ENCODE results near the gene PNPLA2. TPM values are rescaled to one million over a fixed set of nuclear protein-coding genes. Genes with fewer than 3 reads are reported as not detected.

PNPLA2 gene
- total and polyA plus RNA-seq, 4 donors: 9.1 to 49.9 (median 28.5) TPM

- Histone ChIP-seq H3K4me1 (ENCODE audit: control insufficient read depth, insufficient read depth, low read length) (peaks cover 50% of the 10 kb centered on the region), H3K4me3 (ENCODE audit: low read depth, low read length) (peak overlapping the region; percentile 95), H3K27ac (ENCODE audit: low read depth, low read length) (peak overlapping the region; percentile 98), H3K36me3 (ENCODE audit: control insufficient read depth, insufficient read depth, low read length) (peaks cover 29% of the 10 kb centered on the region), H3K9me3 (ENCODE audit: control insufficient read depth, insufficient read depth, low read length) (no peaks in the 10 kb centered on the region), H3K27me3 (ENCODE audit: control insufficient read depth, insufficient read depth, low read length) (no peaks in the 10 kb centered on the region)
- WGBS (ENCODE audit: insufficient coverage): 28% methylated on average over 32 of the region's 36 CpGs
- DNase-seq (ENCODE audit: low read depth in 4 of 6, low spot score in 6 of 6): no peak
Observed at GRCh38 chr11:808427-809286, 10.1 kb upstream of the PNPLA2 start.

- H3K27ac ChIP-seq (ENCODE audit: low read depth, low read length): peak within 1 kb of the TSS; percentile 98
- peak within 1 kb of the TSS; percentile 95 for H3K4me3 ChIP-seq (ENCODE audit: low read depth, low read length)
- peaks cover 42% of the 10 kb centered on the region for H3K4me1 ChIP-seq (ENCODE audit: control insufficient read depth, insufficient read depth, low read length)
- H3K36me3 ChIP-seq (ENCODE audit: control insufficient read depth, insufficient read depth, low read length): peaks cover 28% of the 10 kb centered on the region
- DNase-seq (ENCODE audit: low read depth in 4 of 6, low spot score in 6 of 6): peak; percentile 96 to 99 (median 98)
- H3K27me3 ChIP-seq (ENCODE audit: control insufficient read depth, insufficient read depth, low read length): no peaks in the 10 kb centered on the region
- no peaks in the 10 kb centered on the region for H3K9me3 ChIP-seq (ENCODE audit: control insufficient read depth, insufficient read depth, low read length)
- WGBS (ENCODE audit: insufficient coverage): under 1% methylated on average over 78 of the region's 81 CpGs
Observed at GRCh38 chr11:809287-810039, 9.3 kb upstream of the PNPLA2 start, which contains the start of gene RPLP2. TSS of gene RPLP2 (plus strand) at chr11:809967. CDS start at chr11:810235, 268 bp downstream.

- Histone ChIP-seq H3K9me3 (ENCODE audit: control insufficient read depth, insufficient read depth, low read length) (no peaks in the 10 kb centered on the region), H3K4me3 (ENCODE audit: low read depth, low read length) (peak overlapping the region; percentile 95), H3K36me3 (ENCODE audit: control insufficient read depth, insufficient read depth, low read length) (peaks cover 33% of the 10 kb centered on the region), H3K27ac (ENCODE audit: low read depth, low read length) (no peak overlapping the region), H3K4me1 (ENCODE audit: control insufficient read depth, insufficient read depth, low read length) (peaks cover 37% of the 10 kb centered on the region), H3K27me3 (ENCODE audit: control insufficient read depth, insufficient read depth, low read length) (no peaks in the 10 kb centered on the region)
- WGBS (ENCODE audit: insufficient coverage): under 1% methylated on average over 54 of the region's 55 CpGs
- no peak for DNase-seq (ENCODE audit: low read depth in 4 of 6, low spot score in 6 of 6)
Observed at GRCh38 chr11:810040-810567, 8.6 kb upstream of the PNPLA2 start.

- no peak overlapping the region for H3K27ac ChIP-seq (ENCODE audit: low read depth, low read length)
- WGBS (ENCODE audit: insufficient coverage): 87% methylated on average over 14 of the region's 14 CpGs
- DNase-seq (ENCODE audit: low read depth in 4 of 6, low spot score in 6 of 6): no peak
Observed at GRCh38 chr11:811446-812245, 7.1 kb upstream of the PNPLA2 start.

GRCh38 chr11:812390-812789, 6.3 kb upstream of the PNPLA2 start:
- peaks cover 26% of the 10 kb centered on the region for H3K4me1 ChIP-seq (ENCODE audit: control insufficient read depth, insufficient read depth, low read length)
- H3K27ac ChIP-seq (ENCODE audit: low read depth, low read length): no peak overlapping the region
- 100% methylated on average over 3 of the region's 3 CpGs for WGBS (ENCODE audit: insufficient coverage)
- H3K4me3 ChIP-seq (ENCODE audit: low read depth, low read length): no peak overlapping the region
- peaks cover 48% of the 10 kb centered on the region for H3K36me3 ChIP-seq (ENCODE audit: control insufficient read depth, insufficient read depth, low read length)
- no peaks in the 10 kb centered on the region for H3K27me3 ChIP-seq (ENCODE audit: control insufficient read depth, insufficient read depth, low read length)
- no peak for DNase-seq (ENCODE audit: low read depth in 4 of 6, low spot score in 6 of 6)
- H3K9me3 ChIP-seq (ENCODE audit: control insufficient read depth, insufficient read depth, low read length): no peaks in the 10 kb centered on the region

More at GRCh38 chr11:811446-812245, 7.1 kb upstream of the PNPLA2 start:
- peaks cover 26% of the 10 kb centered on the region for H3K4me1 ChIP-seq (ENCODE audit: control insufficient read depth, insufficient read depth, low read length)
- no peak overlapping the region for H3K4me3 ChIP-seq (ENCODE audit: low read depth, low read length)
- H3K36me3 ChIP-seq (ENCODE audit: control insufficient read depth, insufficient read depth, low read length): peaks cover 48% of the 10 kb centered on the region
- H3K27me3 ChIP-seq (ENCODE audit: control insufficient read depth, insufficient read depth, low read length): no peaks in the 10 kb centered on the region
- no peaks in the 10 kb centered on the region for H3K9me3 ChIP-seq (ENCODE audit: control insufficient read depth, insufficient read depth, low read length)

GRCh38 chr11:813072-813455, 5.7 kb upstream of the PNPLA2 start:
- Histone ChIP-seq H3K36me3 (ENCODE audit: control insufficient read depth, insufficient read depth, low read length) (peaks cover 48% of the 10 kb centered on the region), H3K27me3 (ENCODE audit: control insufficient read depth, insufficient read depth, low read length) (no peaks in the 10 kb centered on the region), H3K4me3 (ENCODE audit: low read depth, low read length) (no peak overlapping the region), H3K9me3 (ENCODE audit: control insufficient read depth, insufficient read depth, low read length) (no peaks in the 10 kb centered on the region), H3K27ac (ENCODE audit: low read depth, low read length) (no peak overlapping the region), H3K4me1 (ENCODE audit: control insufficient read depth, insufficient read depth, low read length) (peaks cover 26% of the 10 kb centered on the region)
- 88% methylated on average over 6 of the region's 6 CpGs for WGBS (ENCODE audit: insufficient coverage)
- no peak for DNase-seq (ENCODE audit: low read depth in 4 of 6, low spot score in 6 of 6)

- Histone ChIP-seq H3K36me3 (ENCODE audit: control insufficient read depth, insufficient read depth, low read length) (peaks cover 48% of the 10 kb centered on the region), H3K27ac (ENCODE audit: low read depth, low read length) (no peak overlapping the region), H3K9me3 (ENCODE audit: control insufficient read depth, insufficient read depth, low read length) (no peaks in the 10 kb centered on the region), H3K4me3 (ENCODE audit: low read depth, low read length) (no peak overlapping the region), H3K4me1 (ENCODE audit: control insufficient read depth, insufficient read depth, low read length) (peaks cover 25% of the 10 kb centered on the region), H3K27me3 (ENCODE audit: control insufficient read depth, insufficient read depth, low read length) (no peaks in the 10 kb centered on the region)
- 86% methylated on average over 7 of the region's 9 CpGs for WGBS (ENCODE audit: insufficient coverage)
- no peak for DNase-seq (ENCODE audit: low read depth in 4 of 6, low spot score in 6 of 6)
Observed at GRCh38 chr11:813456-814096, 5.1 kb upstream of the PNPLA2 start.

- DNase-seq (ENCODE audit: low read depth in 4 of 6, low spot score in 6 of 6): no peak
- no peak overlapping the region for H3K4me3 ChIP-seq (ENCODE audit: low read depth, low read length)
- 91% methylated on average over 11 of the region's 11 CpGs for WGBS (ENCODE audit: insufficient coverage)
- no peak overlapping the region for H3K27ac ChIP-seq (ENCODE audit: low read depth, low read length)
- H3K4me1 ChIP-seq (ENCODE audit: control insufficient read depth, insufficient read depth, low read length): peaks cover 27% of the 10 kb centered on the region
- no peaks in the 10 kb centered on the region for H3K27me3 ChIP-seq (ENCODE audit: control insufficient read depth, insufficient read depth, low read length)
- H3K36me3 ChIP-seq (ENCODE audit: control insufficient read depth, insufficient read depth, low read length): peaks cover 53% of the 10 kb centered on the region
- H3K9me3 ChIP-seq (ENCODE audit: control insufficient read depth, insufficient read depth, low read length): no peaks in the 10 kb centered on the region
Observed at GRCh38 chr11:815675-816432, 2.9 kb upstream of the PNPLA2 start.
